Activated CD4-positive, alpha-beta T cell treated with anti-CD3 and anti-CD28 coated beads, Interleukin-2, amount 10 ng/mL, durations not matched to agents 7 days and 5 days (primary cell): ENCODE results near the gene CUTC. TPM values are rescaled to one million over a fixed set of nuclear protein-coding genes. Genes with fewer than 3 reads are reported as not detected.
"Not testable (repeated sequence)": the region's sequence is repeated elsewhere in the genome, so short reads cannot be mapped to it uniquely, and the experiment has no call there.

Experiments used
- CTCF ChIA-PET: fragments of 350-600 bp; sonication (Branson Sonifier 250); formaldehyde crosslinking; loops from one replicate; lab custom pipeline; 2021; ENCODE audit warnings: antibody characterized with exemption; lab: Charles Lee
- POLR2A ChIA-PET: fragments of 350-600 bp; sonication (Branson Sonifier 250); formaldehyde crosslinking; loops from one replicate; lab custom pipeline; 2021; ENCODE audit warnings: antibody characterized with exemption; lab: Charles Lee
- DNase-seq: peaks from one replicate; pipeline ENCODE4 v3.0.0-alpha.2; 2020
- H3K27ac Mint-ChIP-seq: one replicate; pipeline ENCODE4 v1.8.0; 2021; ENCODE audit warnings: mild to moderate bottlenecking, moderate library complexity, mixed read lengths
- H3K27me3 Mint-ChIP-seq: one replicate; pipeline ENCODE4 v1.8.0; 2021; ENCODE audit warnings: mixed read lengths
- H3K36me3 Mint-ChIP-seq: one replicate; pipeline ENCODE4 v1.8.0; 2021; ENCODE audit warnings: low read depth, mixed read lengths
- H3K4me1 Mint-ChIP-seq: one replicate; pipeline ENCODE4 v1.8.0; 2021; ENCODE audit warnings: mixed read lengths
- H3K4me3 Mint-ChIP-seq: one replicate; pipeline ENCODE4 v1.8.0; 2021; ENCODE audit warnings: mild to moderate bottlenecking, moderate library complexity, mixed read lengths
- H3K9me3 Mint-ChIP-seq: one replicate; pipeline ENCODE4 v1.8.0; 2021; ENCODE audit warnings: mixed read lengths
- total RNA-seq, 2 experiments: library from RNA; stranded (reverse); gene quantifications; one replicate each; pipeline ENCODE4 v1.2.3, GENCODE V29; 2021

The CUTC gene
- total RNA-seq, 2 experiments from 2014 or later: 20.2 to 21.3 TPM

- ChIA-PET POLR2A (no interaction called here), CTCF (interaction anchor here (0.6 to 0.7 kb wide), 2 partner anchors 11 to 42 kb away, joined by 3 read pairs; no protein-coding TSS in a partner anchor)
- H3K36me3 Mint-ChIP-seq: peaks cover 49% of the 10 kb centered on the region
- H3K27me3 Mint-ChIP-seq: no peaks in the 10 kb centered on the region
- no peak overlapping the region for H3K4me3 Mint-ChIP-seq
- no peaks in the 10 kb centered on the region for H3K9me3 Mint-ChIP-seq
- DNase-seq: no peak
- peaks cover 3% of the 10 kb centered on the region for H3K4me1 Mint-ChIP-seq
- H3K27ac Mint-ChIP-seq: no peak overlapping the region
Observed at GRCh38 chr10:99714446-99714845, 17.6 kb upstream of the CUTC start.

DNA sequence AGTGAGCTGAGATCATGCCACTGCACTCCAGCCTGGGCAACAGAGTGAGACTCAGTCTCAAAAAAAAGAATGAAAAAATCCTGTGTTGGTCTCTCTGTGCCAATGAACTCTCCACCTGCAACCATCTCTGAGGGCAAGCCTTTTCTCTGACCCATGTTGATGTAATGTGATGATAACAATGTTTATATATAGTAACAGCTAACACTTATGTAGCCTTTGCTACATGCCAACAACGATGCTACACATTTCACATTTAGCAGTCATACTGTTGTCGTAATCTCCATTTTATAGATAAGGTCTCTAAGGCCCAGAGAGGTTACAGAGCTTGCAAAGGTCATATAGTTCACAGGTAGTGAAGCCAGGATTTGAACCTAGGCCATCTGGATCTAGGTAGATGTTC lies 11.6 kb upstream of the CUTC start:
- peaks cover 45% of the 10 kb centered on the region for H3K36me3 Mint-ChIP-seq
- DNase-seq: no peak
- no peaks in the 10 kb centered on the region for H3K4me1 Mint-ChIP-seq
- H3K27me3 Mint-ChIP-seq: no peaks in the 10 kb centered on the region
- POLR2A ChIA-PET: no interaction called here
- no peak overlapping the region for H3K27ac Mint-ChIP-seq
- CTCF ChIA-PET: no interaction called here
- H3K4me3 Mint-ChIP-seq: no peak overlapping the region
- H3K9me3 Mint-ChIP-seq: no peaks in the 10 kb centered on the region

DNA sequence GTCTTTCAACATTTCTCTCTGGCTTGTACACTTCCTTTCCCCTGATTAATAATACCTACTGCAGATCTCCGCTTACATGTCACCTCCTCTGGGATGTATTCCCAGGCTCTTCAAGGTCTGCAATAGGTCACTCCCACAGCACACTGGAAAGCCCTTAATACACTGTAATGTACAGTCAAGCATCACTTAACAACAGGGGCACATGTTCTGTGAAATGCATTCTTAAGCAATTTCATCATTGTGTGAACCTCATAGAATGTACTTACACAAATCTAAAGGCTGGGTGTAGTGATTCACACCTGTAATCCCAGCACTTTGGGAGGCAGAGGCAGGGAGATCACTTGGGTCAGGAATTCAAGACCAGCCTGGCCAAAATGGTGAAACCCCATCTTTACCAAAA lies 2.0 kb upstream of the CUTC start:
- Mint-ChIP-seq H3K4me1 (peaks cover 23% of the 10 kb centered on the region), H3K9me3 (no peaks in the 10 kb centered on the region), H3K4me3 (no peak overlapping the region), H3K36me3 (peaks cover 36% of the 10 kb centered on the region), H3K27ac (no peak overlapping the region), H3K27me3 (no peaks in the 10 kb centered on the region)
- ChIA-PET CTCF (no interaction called here), POLR2A (no interaction called here)
- no peak for DNase-seq

- no peak for DNase-seq
- POLR2A ChIA-PET: no interaction called here
- peak overlapping the region; percentile 99 for H3K27ac Mint-ChIP-seq
- peaks cover 23% of the 10 kb centered on the region for H3K4me1 Mint-ChIP-seq
- no peaks in the 10 kb centered on the region for H3K27me3 Mint-ChIP-seq
- H3K4me3 Mint-ChIP-seq: peak overlapping the region; percentile 100
- CTCF ChIA-PET: interaction anchor here (1.4 to 3.1 kb wide), 3 partner anchors 10 to 106 kb away, joined by 5 to 25 read pairs (median 5); no protein-coding TSS in a partner anchor
- peaks cover 32% of the 10 kb centered on the region for H3K36me3 Mint-ChIP-seq
- no peaks in the 10 kb centered on the region for H3K9me3 Mint-ChIP-seq
Observed at GRCh38 chr10:99731306-99732032, 565 bp upstream of the CUTC start.

- CTCF ChIA-PET: interaction anchor here (1.4 to 3.1 kb wide), 2 partner anchors 8 to 108 kb away, joined by 5 to 25 read pairs; no protein-coding TSS in a partner anchor
- Mint-ChIP-seq H3K36me3 (peaks cover 32% of the 10 kb centered on the region), H3K27me3 (no peaks in the 10 kb centered on the region), H3K27ac (peak overlapping the region; percentile 57), H3K9me3 (no peaks in the 10 kb centered on the region), H3K4me1 (peaks cover 28% of the 10 kb centered on the region), H3K4me3 (peak overlapping the region; percentile 100)
- no peak for DNase-seq
- POLR2A ChIA-PET: interaction anchor here (0.9 kb wide), 1 partner anchor 137 kb away, joined by 4 read pairs; no protein-coding TSS in a partner anchor
Observed at GRCh38 chr10:99733366-99733765, 1.3 kb downstream of the CUTC start.

DNA sequence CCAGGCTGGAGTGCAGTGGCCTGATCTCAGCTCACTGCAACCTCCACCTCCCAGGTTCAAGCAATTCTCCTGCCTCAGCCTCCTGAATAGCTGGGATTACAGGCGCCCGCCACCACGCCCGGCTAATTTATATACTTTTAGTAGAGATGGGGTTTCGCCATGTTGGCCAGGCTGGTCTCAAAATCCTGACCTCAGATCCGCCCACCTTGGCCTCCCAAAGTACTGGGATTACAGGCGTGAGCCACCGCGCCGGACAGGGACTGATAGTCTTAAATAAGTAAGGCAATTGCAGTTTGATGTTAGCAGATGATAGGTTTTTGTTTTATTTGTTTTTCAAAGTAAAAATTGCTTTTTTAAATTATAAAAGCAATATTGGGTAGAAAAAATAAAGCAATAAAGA lies 2.1 kb downstream of the CUTC start:
- H3K9me3 Mint-ChIP-seq, POLR2A ChIA-PET: not testable (repeated sequence)

DNA sequence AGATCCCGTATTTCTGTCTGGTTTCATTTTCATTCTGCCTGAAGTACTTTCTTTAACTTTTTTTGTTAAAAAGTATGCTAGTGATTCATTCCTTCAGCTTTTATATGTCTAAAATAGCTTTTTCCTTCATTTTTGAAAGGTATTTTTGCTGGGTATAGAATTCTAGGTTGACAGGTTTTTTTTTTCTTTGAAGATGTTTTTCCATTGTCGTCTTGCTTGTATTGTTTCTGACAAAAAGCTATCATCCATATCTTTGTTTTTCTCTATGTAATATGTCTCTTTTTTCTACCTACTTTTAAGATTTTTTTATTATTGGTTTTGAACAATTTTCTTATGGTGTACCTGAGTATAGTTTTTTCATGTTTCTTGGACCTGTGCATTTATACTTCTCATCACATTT lies 8.2 kb downstream of the CUTC start:
- Mint-ChIP-seq H3K4me1 (peaks cover 7% of the 10 kb centered on the region), H3K27ac (no peak overlapping the region), H3K4me3 (no peak overlapping the region), H3K9me3 (peaks cover 17% of the 10 kb centered on the region), H3K36me3 (peaks cover 78% of the 10 kb centered on the region), H3K27me3 (no peaks in the 10 kb centered on the region)
- ChIA-PET CTCF (interaction anchor here (1.3 to 3.7 kb wide), 3 partner anchors 8 to 305 kb away, joined by 3 to 25 read pairs (median 3); partner anchors contain the start of genes COX15 and CUTC), POLR2A (no interaction called here)
- DNase-seq: no peak

More for the DNA sequence above, 2.1 kb downstream of the CUTC start:
- H3K27ac Mint-ChIP-seq, DNase-seq, H3K27me3 Mint-ChIP-seq, H3K4me3 Mint-ChIP-seq: not testable (repeated sequence)
- H3K36me3 Mint-ChIP-seq: peaks cover 38% of the 10 kb centered on the region
- peaks cover 26% of the 10 kb centered on the region for H3K4me1 Mint-ChIP-seq
- CTCF ChIA-PET: interaction anchor here (0.6 kb wide), 1 partner anchor 125 kb away, joined by 4 read pairs; no protein-coding TSS in a partner anchor

DNA sequence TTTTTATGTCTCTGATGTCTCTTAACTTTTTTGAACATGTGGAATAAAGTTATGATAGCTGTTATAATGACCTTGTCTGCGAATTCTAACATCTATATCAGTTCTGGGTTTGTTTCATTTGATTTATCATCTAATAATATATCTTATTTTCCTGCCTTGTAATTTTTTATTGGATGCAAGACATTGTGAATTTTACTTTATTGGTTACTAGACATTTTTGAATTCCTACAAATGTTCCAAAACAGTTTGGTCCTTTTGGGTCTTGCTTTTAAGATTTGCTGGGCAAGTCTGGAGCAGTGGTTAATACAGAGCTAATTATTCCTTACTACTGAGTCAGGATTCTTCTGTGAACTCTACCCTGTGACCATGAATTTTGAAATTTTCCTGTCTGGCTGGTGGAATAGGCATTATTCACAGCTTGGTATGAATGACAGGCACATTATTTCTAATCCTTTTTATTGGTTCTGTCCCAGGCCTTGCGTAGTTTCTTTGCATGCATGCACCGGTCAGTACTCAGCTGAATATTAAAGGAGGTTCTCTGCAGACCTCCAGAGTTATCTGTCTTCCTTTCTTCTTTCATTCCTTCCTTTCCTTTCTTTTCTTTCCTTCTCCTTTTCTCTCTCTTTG lies 9.0 kb downstream of the CUTC start:
- Mint-ChIP-seq H3K4me3 (no peak overlapping the region), H3K27me3 (no peaks in the 10 kb centered on the region), H3K27ac (no peak overlapping the region), H3K9me3 (peaks cover 17% of the 10 kb centered on the region), H3K4me1 (peaks cover 7% of the 10 kb centered on the region), H3K36me3 (peaks cover 75% of the 10 kb centered on the region)
- ChIA-PET POLR2A (no interaction called here), CTCF (interaction anchor here (0.9 to 3.7 kb wide), 5 partner anchors 9 to 305 kb away, joined by 3 to 25 read pairs (median 3); partner anchors contain the start of genes COX15 and CUTC)
- no peak for DNase-seq

DNA sequence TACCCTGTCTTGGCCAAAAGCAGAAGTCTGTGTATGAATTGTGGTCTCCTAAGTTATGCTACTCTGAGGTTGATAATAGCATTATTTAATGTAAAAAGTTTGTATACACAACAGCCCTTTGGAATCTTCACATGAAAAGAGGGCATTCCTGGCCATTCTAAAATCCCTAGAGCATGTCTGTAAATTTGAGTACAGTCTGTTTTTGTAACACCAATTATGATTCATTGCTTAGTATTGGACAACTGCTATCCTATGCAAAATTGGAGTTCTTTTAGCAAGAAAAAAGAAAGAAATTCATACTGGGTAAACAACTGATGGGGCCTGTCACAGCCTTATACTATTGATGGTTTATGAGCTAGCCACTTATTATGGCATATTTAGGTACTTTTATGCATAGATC lies 10.2 kb downstream of the CUTC start:
- Mint-ChIP-seq H3K4me3 (no peak overlapping the region), H3K27me3 (no peaks in the 10 kb centered on the region), H3K36me3 (peaks cover 68% of the 10 kb centered on the region), H3K27ac (no peak overlapping the region), H3K4me1 (peaks cover 6% of the 10 kb centered on the region), H3K9me3 (peaks cover 17% of the 10 kb centered on the region)
- CTCF ChIA-PET: interaction anchor here (0.6 to 3.7 kb wide), 4 partner anchors 10 to 498 kb away, joined by 3 to 25 read pairs (median 4); partner anchors contain the start of genes COX15 and CUTC
- no peak for DNase-seq
- POLR2A ChIA-PET: no interaction called here

DNA sequence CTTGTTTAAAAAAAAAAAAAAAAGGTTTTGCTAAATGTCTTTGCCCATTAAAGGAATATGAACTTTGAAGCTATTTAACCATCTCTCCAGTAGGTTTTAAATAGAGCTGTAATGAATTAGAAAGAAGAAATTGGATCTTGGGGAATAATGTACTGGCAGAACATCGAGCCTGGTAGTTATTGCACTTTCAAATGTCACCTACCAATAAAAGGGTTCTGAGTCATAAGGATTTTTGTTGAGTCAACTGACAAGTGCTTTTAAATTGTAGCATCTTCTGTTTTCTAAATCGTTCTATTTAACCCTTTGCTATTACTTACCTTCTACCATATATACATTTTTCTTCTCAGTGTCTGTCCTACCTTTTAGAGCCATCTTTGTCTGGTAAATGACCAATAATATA lies 10.7 kb downstream of the CUTC start:
- ChIA-PET POLR2A (interaction anchor here (0.6 kb wide), 1 partner anchor 225 kb away, joined by 4 read pairs; no protein-coding TSS in a partner anchor), CTCF (interaction anchor here (0.6 to 3.7 kb wide), 4 partner anchors 10 to 498 kb away, joined by 3 to 25 read pairs (median 4); partner anchors contain the start of genes COX15 and CUTC)
- Mint-ChIP-seq H3K4me3 (no peak overlapping the region), H3K9me3 (peaks cover 17% of the 10 kb centered on the region), H3K27me3 (no peaks in the 10 kb centered on the region), H3K4me1 (peaks cover 2% of the 10 kb centered on the region), H3K27ac (no peak overlapping the region), H3K36me3 (peaks cover 64% of the 10 kb centered on the region)
- no peak for DNase-seq

GRCh38 chr10:99743841-99744240 lies 11.8 kb downstream of the CUTC start:
- H3K27me3 Mint-ChIP-seq: no peaks in the 10 kb centered on the region
- peaks cover 64% of the 10 kb centered on the region for H3K36me3 Mint-ChIP-seq
- no peak overlapping the region for H3K4me3 Mint-ChIP-seq
- no peak for DNase-seq
- CTCF ChIA-PET: interaction anchor here (1.1 to 1.4 kb wide), 2 partner anchors 9 to 16 kb away, joined by 3 read pairs; no protein-coding TSS in a partner anchor
- POLR2A ChIA-PET: no interaction called here
- H3K4me1 Mint-ChIP-seq: peaks cover 2% of the 10 kb centered on the region
- H3K9me3 Mint-ChIP-seq: peaks cover 17% of the 10 kb centered on the region
- H3K27ac Mint-ChIP-seq: no peak overlapping the region

- H3K9me3 Mint-ChIP-seq, POLR2A ChIA-PET, H3K4me3 Mint-ChIP-seq, DNase-seq, H3K4me1 Mint-ChIP-seq, H3K27me3 Mint-ChIP-seq: not testable (repeated sequence)
- CTCF ChIA-PET: interaction anchor here (0.6 to 1.1 kb wide), 2 partner anchors 13 to 124 kb away, joined by 3 read pairs; no protein-coding TSS in a partner anchor
- H3K36me3 Mint-ChIP-seq: peaks cover 56% of the 10 kb centered on the region
- peak overlapping the region; percentile 50 for H3K27ac Mint-ChIP-seq
Observed at GRCh38 chr10:99746166-99746565, 14.1 kb downstream of the CUTC start.
